Transverse colon (tissue), 3 donors: Measurements from ENCODE around the gene CENPT.
A peak's percentile ranks its signal among the peaks of the same experiment; 100 is the strongest.

Experiments
- CTCF ChIP-seq, 5 experiments: fragments of 200-600 bp in 3 of 5; fragments of 450-650 bp in 2 of 5; sonication (generic) in 3 of 5; IDR thresholded peaks; 1 replicate in 2 of 5; 2 replicates in 3 of 5; pipeline ENCODE4 v1.5.1; 2016 to 2017; ENCODE audit warnings: antibody characterized with exemption in 5 of 5, inconsistent platforms in 3 of 5, mild to moderate bottlenecking in 2 of 5, moderate library complexity in 1 of 5
- EP300 ChIP-seq: sonication (generic); formaldehyde crosslinking; IDR thresholded peaks from one replicate; pipeline ENCODE4 v1.6.1; 2017; ENCODE audit warnings: antibody characterized with exemption, low read depth
- POLR2A ChIP-seq: fragments of 450-650 bp; IDR thresholded peaks from one replicate; pipeline ENCODE4 v1.6.1; 2016; ENCODE audit warnings: antibody characterized with exemption, mild to moderate bottlenecking, moderate library complexity

GRCh38 chr16:67865318-67865717 lies 17.8 kb upstream of the CENPT start:
- TF ChIP-seq CTCF (IDR thresholded peaks at IDR 0.05) (peak in 4 of 5 experiments; percentile 27 to 55 (median 36)), POLR2A (no peak), EP300 (no peak)
